Prostate gland (tissue), 2 donors: ENCODE data around the gene OLFML1. TPM values are rescaled to one million over a fixed set of nuclear protein-coding genes. Genes with fewer than 3 reads are reported as not detected.

Source experiments
- DNase-seq: peaks from one replicate; pipeline ENCODE4 v3.0.0-alpha.2; 2019; ENCODE audit warnings: low spot score
- H3K27ac ChIP-seq, 2 donors: fragments of 200-600 bp; sonication (generic); 2 replicates each; pipeline ENCODE4 v1.5.1; 2017 to 2019
- H3K27me3 ChIP-seq: fragments of 200-600 bp; sonication (generic); replicated peaks from 2 replicates; pipeline ENCODE4 v1.5.1; 2019; ENCODE audit not compliant: insufficient read depth
- H3K36me3 ChIP-seq, 2 donors: fragments of 200-600 bp; sonication (generic); 1 replicate in 1 of 2; 2 replicates in 1 of 2; pipeline versions ENCODE4 v1.5.1 to v1.8.1; 2017 to 2019
- H3K4me1 ChIP-seq: fragments of 200-600 bp; sonication (generic); replicated peaks from 2 replicates; pipeline ENCODE4 v1.5.1; 2019
- H3K4me3 ChIP-seq, 2 donors: fragments of 200-600 bp; sonication (generic); 2 replicates each; pipeline ENCODE4 v1.5.1; 2017 to 2019
- H3K9me3 ChIP-seq: fragments of 200-600 bp; sonication (generic); 2 replicates; pipeline ENCODE4 v1.5.1; 2017
- CTCF ChIP-seq, 4 experiments: fragments of 200-600 bp in 2 of 4; fragments of 450-650 bp in 2 of 4; sonication (generic) in 2 of 4; IDR thresholded peaks; 1 replicate in 3 of 4; 2 replicates in 1 of 4; pipeline ENCODE4 v1.5.1; 2016 to 2019; ENCODE audit warnings: antibody characterized with exemption in 4 of 4, mild to moderate bottlenecking in 2 of 4, moderate library complexity in 2 of 4
- POLR2A ChIP-seq: fragments of 450-650 bp; IDR thresholded peaks from one replicate; pipeline ENCODE4 v1.6.1; 2016; ENCODE audit warnings: antibody characterized with exemption, mild to moderate bottlenecking
- POLR2AphosphoS5 ChIP-seq: sonication (generic); formaldehyde crosslinking; IDR thresholded peaks from one replicate; pipeline ENCODE4 v1.6.1; 2017; ENCODE audit warnings: antibody characterized with exemption
- WGBS: methylation state at CpG from one replicate; pipeline ENCODE4 v1.1.5; 2018; 5-methylcytosine and 5-hydroxymethylcytosine counted together
- intact Hi-C: fragments of 100-400 bp; cut with DNase I; formaldehyde crosslinking; loops from one replicate; pipeline ENCODE4 v1.14.2; 2022
- total RNA-seq, 2 donors: library from RNA; depleted of rRNA; stranded (reverse); fragments of >200 nt; gene quantifications; one replicate each; pipeline ENCODE4 v1.1.0, GENCODE V29; 2016

Gene OLFML1
- total RNA-seq, 2 donors from 2014 or later: 3.5 to 4.4 TPM

- H3K4me1 ChIP-seq: peaks cover 6% of the 10 kb centered on the region
- no peak for DNase-seq
- no peak overlapping the region for H3K27ac ChIP-seq
- no peaks in the 10 kb centered on the region for H3K9me3 ChIP-seq
- 78% methylated on average over 4 of the region's 4 CpGs for WGBS
- H3K4me3 ChIP-seq: no peak overlapping the region
- H3K27me3 ChIP-seq: no peaks in the 10 kb centered on the region
- TF ChIP-seq CTCF (IDR thresholded peaks at IDR 0.05) (no peak), POLR2AphosphoS5 (no peak), POLR2A (no peak)
- intact Hi-C loops: no loop called here
- no peaks in the 10 kb centered on the region for H3K36me3 ChIP-seq
Observed at GRCh38 chr11:7559398-7560283, 74.3 kb downstream of the OLFML1 start.

Other genes with a start within 250 kb of the OLFML1 start
- gene SYT9, start 233.6 kb upstream of the OLFML1 start, total RNA-seq: 1 to 10 TPM in 1 of 2 donors, under 1 TPM in 1; 0.64 to 2.2 TPM
- gene PPFIBP2, start 28.5 kb downstream of the OLFML1 start, total RNA-seq: 10 to 100 TPM; 76.3 to 88.3 TPM
- gene CYB5R2, start 188.0 kb downstream of the OLFML1 start, total RNA-seq: 10 to 100 TPM; 14.1 to 52.5 TPM
- gene OVCH2, start 221.0 kb downstream of the OLFML1 start, total RNA-seq: 1 to 10 TPM in 1 of 2 donors, not detected in 1; 1.8 TPM